Skeletal muscle satellite cell (primary cell): ENCODE results near the gene AKR1C2.
"Not testable (repeated sequence)": the region's sequence is repeated elsewhere in the genome, so short reads cannot be mapped to it uniquely, and the experiment has no call there.

Experiments used
- H3K27me3 ChIP-seq: 2 replicates; pipeline ENCODE4 v1.7.0; 2013; ENCODE audit warnings: low read length; ENCODE audit not compliant: control insufficient read depth, insufficient read depth
- H3K36me3 ChIP-seq: 2 replicates; pipeline ENCODE4 v1.7.0; 2013; ENCODE audit warnings: mild to moderate bottlenecking, control low read depth, low read length; ENCODE audit not compliant: insufficient read depth
- H3K4me1 ChIP-seq: 2 replicates; pipeline ENCODE4 v1.7.0; 2013; ENCODE audit warnings: low read length; ENCODE audit not compliant: control insufficient read depth, insufficient read depth
- H3K4me2 ChIP-seq: 2 replicates; pipeline ENCODE4 v1.7.0; 2013; ENCODE audit warnings: mild to moderate bottlenecking, low read length
- H3K4me3 ChIP-seq: 2 replicates; pipeline ENCODE4 v1.7.0; 2013; ENCODE audit warnings: low read length
- H3K9ac ChIP-seq: 2 replicates; pipeline ENCODE4 v1.7.0; 2013; ENCODE audit warnings: mild to moderate bottlenecking, low read depth, low read length, moderate library complexity
- H3K9me3 ChIP-seq: replicated peaks from 2 replicates; pipeline ENCODE4 v1.7.0; 2013; ENCODE audit warnings: mild to moderate bottlenecking, control low read depth, low read length

Gene AKR1C2

DNA sequence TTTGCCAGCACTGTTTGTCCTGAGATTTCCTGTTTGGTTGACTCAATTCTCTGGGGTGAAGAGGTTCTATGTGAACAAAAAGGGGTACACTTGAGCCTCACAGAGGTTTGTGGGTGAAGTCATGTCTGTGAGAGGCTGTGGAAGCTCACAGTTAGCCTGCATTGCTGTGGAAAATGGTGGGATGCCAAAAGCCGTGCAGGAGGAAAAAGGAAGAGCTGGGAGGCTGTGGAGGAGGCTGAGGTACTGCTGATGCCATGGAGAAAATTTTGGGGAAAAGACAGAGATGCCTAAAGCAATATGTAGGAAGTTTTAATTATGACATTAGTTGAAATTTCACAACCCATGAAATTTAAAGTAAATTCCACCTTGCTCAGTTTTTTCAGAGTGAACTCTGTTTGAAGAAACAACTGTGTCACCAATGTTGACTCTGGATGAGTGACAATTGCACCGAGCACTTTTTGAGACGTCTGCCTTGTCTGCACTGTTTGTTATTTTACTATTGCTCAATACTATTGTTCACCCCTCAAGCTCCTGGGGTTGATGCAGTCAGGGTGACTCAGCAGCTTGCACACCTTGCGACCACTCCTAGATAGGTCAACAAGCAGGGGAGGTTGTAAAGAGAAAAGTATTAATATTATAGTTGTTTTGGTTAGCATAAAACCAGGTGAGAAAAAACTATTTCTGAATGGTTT lies 5.3 kb upstream of the AKR1C2 start:
- H3K4me3 ChIP-seq, H3K36me3 ChIP-seq, H3K4me2 ChIP-seq, H3K9me3 ChIP-seq, H3K27me3 ChIP-seq, H3K9ac ChIP-seq: not testable (repeated sequence)
- peaks cover 10% of the 10 kb centered on the region for H3K4me1 ChIP-seq

DNA sequence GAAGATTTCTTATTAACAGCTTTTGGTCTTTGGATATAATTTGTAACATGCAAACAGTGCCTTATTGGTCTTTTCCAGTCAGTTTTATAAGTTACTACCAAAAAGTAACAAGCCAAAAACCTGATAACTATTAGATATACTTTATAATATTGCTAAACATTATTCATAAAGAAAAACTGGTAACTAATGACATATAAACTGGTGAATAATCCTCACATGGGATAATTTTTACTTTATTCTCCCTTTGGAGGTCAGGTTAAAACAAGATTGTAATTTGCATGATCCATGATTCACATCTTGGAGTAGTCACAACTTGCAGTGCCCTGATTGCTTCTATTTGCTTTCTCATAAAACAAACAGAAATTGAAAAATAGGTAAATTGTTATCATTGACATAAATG lies 844 bp upstream of the AKR1C2 start:
- H3K9me3 ChIP-seq, H3K36me3 ChIP-seq, H3K27me3 ChIP-seq, H3K4me2 ChIP-seq, H3K4me3 ChIP-seq, H3K9ac ChIP-seq: not testable (repeated sequence)
- H3K4me1 ChIP-seq = peaks cover 10% of the 10 kb centered on the region

DNA sequence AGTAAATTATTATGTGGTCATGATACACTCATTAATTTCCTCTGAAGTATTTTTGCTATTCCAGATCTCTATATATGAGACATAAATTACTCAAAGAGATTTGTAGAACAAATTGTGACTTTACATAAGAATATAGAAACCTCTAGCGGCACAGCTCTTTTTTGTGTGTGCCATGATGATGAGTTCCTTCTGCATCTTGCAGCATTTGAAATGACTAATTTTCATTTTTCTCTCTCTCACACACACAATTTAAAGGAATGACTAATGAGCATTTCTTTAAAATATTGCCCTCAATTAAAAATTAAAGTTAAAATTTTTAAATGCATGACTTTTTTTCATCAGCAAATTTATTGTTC lies 351 bp upstream of the AKR1C2 start:
- not testable (repeated sequence) for H3K4me1 ChIP-seq, H3K4me2 ChIP-seq, H3K9ac ChIP-seq, H3K27me3 ChIP-seq, H3K4me3 ChIP-seq, H3K9me3 ChIP-seq, H3K36me3 ChIP-seq

DNA sequence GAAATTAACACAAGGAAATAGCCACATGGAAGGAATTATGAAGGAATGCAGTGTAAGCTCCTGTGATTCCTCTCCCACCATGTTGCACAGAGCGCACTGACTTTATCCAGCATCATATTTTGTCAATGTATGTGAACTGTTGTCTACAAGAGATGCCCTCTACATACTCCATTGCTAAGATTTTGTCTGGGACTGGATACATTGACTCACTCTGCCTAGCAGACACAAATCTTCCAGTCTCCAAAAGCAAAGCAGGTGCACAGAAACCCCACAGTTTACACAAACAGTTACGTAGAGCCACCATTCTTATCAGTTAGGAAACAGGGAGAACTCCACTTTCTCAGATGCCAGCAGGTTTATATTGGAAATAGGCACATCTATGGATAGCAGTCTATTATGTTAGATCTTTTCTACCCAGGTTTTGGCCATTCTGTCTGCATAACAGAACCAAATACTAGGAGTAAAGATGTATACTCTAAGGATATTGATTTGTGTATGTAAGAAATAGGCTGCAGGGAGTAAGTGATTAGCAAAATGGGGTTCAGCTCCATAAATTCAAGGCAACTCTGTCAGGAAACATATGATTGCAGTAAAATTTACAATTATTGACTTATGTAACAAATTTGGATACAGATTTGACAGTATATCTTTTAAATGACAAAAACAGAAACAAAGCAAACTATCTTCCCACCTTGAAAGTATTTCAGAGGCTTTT lies 1.5 kb downstream of the AKR1C2 start:
- peak overlapping the region; percentile 20 for H3K4me3 ChIP-seq
- no peak overlapping the region for H3K4me2 ChIP-seq

DNA sequence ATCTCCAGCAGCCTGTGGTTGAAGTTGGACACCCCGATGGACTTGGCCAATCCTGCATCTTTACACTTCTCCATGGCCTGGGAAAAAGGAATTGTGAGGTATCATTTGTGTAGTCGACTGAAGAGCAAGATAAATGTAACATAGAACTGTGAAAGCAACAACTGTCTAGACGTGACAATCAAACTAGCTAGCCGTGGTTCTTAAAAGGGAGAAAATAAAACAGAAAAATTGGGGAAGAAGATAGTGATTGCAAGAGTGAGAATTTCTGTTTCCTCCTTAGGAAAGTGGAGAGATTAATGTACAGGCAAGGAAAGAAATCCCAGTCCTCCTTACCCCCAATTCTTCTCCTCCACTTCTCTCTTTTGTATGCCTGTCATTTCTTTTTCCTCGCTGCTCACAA lies 5.0 kb downstream of the AKR1C2 start:
- no peaks in the 10 kb centered on the region for H3K27me3 ChIP-seq
- no peaks in the 10 kb centered on the region for H3K4me1 ChIP-seq
- no peaks in the 10 kb centered on the region for H3K36me3 ChIP-seq
- no peak overlapping the region for H3K9ac ChIP-seq
- no peak overlapping the region for H3K4me3 ChIP-seq
- H3K9me3 ChIP-seq = no peaks in the 10 kb centered on the region
- H3K4me2 ChIP-seq = no peak overlapping the region

More for the DNA sequence above, 1.5 kb downstream of the AKR1C2 start:
- H3K27me3 ChIP-seq = no peaks in the 10 kb centered on the region
- H3K9me3 ChIP-seq = no peaks in the 10 kb centered on the region
- no peak overlapping the region for H3K9ac ChIP-seq
- no peaks in the 10 kb centered on the region for H3K36me3 ChIP-seq
- no peaks in the 10 kb centered on the region for H3K4me1 ChIP-seq

DNA sequence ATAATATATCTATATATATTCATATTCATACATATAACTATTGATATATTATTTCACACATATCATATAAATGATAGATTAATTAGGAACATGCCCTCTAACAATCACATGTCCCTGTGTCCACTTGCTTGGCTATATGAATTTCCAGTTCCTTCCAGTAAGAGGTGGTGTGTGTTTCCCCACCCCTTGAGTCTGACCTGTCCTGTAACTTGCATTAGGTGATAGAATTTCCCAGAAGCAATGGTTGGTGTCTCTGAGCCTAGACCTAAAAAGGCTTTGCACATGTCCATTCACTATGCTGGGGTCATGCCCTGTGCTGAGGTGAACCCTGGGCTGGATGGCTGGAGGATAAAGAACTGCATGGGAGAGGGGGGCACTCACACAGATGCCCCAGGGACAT lies 9.4 kb downstream of the AKR1C2 start:
- H3K9me3 ChIP-seq, H3K4me3 ChIP-seq, H3K27me3 ChIP-seq, H3K4me2 ChIP-seq, H3K4me1 ChIP-seq, H3K9ac ChIP-seq, H3K36me3 ChIP-seq: not testable (repeated sequence)

DNA sequence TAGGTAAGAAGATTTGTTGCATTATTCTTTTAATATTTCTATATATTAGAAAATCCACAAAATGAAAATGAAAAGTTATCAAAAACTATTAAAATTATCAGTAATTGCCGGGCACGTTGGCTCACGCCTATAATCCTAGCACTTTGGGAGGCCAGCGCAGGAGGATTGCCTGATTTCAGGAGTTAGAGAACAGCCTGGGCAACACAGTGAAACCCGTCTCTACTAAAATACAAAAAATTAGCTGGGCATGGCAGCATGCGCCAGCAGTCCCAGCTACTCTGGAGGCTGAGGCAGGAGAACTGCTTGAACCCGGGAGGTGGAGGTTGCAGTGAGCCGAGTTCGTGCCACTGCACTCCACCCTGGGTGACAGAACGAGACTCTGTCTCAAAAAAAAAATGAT lies 11.1 kb downstream of the AKR1C2 start:
- H3K9me3 ChIP-seq, H3K27me3 ChIP-seq, H3K4me2 ChIP-seq, H3K4me1 ChIP-seq, H3K9ac ChIP-seq, H3K36me3 ChIP-seq, H3K4me3 ChIP-seq: not testable (repeated sequence)

DNA sequence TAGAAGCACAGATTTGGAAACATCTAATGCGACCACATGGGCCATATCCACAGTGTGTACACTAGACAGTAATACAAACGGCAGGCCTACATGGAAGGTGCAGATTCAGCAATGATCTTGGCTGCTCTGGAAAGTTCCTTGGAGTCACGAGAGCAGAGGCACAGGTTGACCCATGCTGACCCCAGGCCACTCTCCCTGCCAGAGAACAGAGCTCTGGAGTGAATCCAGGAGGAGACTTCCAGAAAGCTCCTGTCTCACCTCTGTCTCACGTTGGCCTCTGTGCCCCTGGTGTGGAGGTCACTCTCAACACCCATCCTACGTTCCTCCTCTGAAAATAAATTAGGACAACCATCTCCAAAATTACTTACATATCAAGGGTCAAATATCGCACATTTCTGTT lies 12.2 kb downstream of the AKR1C2 start:
- H3K4me1 ChIP-seq, H3K4me3 ChIP-seq, H3K27me3 ChIP-seq, H3K9ac ChIP-seq, H3K4me2 ChIP-seq, H3K36me3 ChIP-seq, H3K9me3 ChIP-seq: not testable (repeated sequence)

DNA sequence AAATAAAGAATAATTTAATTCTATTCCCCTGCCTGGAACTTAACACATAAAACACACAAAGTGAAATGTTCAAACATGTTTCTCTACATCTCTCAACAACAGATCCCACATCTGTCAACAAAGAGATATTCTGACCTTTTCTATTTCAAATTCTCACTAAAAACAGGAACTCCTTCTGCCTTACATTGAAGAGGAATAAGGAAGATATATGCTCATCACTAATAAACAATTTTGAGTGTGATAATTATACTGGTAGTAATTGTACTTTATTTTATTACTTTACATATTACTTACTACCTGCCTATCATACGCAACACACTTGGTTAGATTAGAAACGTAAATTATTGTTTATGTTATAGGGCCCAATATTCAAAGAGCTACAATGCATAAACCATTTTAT lies 13.4 kb downstream of the AKR1C2 start:
- no peak overlapping the region for H3K4me2 ChIP-seq
- H3K4me1 ChIP-seq = peaks cover 2% of the 10 kb centered on the region
- H3K4me3 ChIP-seq = no peak overlapping the region
- no peaks in the 10 kb centered on the region for H3K36me3 ChIP-seq
- H3K27me3 ChIP-seq = no peaks in the 10 kb centered on the region
- H3K9ac ChIP-seq = no peak overlapping the region
- H3K9me3 ChIP-seq = no peaks in the 10 kb centered on the region

DNA sequence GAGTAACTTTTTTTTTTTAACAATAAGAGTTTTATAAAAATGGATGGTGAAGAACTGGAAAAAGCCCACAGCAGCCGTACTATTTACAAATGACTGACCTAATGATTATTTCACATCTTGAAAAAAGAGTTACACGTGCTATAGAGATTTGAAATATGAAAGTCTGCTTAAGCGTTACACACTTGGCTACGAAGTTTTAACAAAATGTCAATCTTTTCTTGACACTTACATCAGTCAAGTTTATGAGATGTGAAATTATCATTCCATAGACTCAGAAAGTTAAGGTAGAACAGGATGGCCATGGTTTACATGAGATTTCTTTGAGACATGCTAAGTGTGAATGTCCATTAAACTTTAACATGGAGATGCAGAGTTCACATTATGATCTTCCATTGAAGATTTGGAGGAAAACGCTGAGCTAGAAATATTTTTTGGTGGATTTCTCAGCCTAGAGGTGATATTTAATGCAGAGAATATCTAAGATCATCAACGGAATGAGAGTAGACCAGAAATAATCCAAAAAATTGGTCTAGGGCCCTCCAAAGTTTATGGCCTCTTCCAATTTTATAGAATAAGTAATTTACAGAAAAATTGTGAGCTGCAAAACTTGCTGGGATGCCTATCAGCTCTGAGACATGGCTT lies 15.5 kb downstream of the AKR1C2 start:
- H3K36me3 ChIP-seq, H3K4me1 ChIP-seq, H3K27me3 ChIP-seq: not testable (repeated sequence)

DNA sequence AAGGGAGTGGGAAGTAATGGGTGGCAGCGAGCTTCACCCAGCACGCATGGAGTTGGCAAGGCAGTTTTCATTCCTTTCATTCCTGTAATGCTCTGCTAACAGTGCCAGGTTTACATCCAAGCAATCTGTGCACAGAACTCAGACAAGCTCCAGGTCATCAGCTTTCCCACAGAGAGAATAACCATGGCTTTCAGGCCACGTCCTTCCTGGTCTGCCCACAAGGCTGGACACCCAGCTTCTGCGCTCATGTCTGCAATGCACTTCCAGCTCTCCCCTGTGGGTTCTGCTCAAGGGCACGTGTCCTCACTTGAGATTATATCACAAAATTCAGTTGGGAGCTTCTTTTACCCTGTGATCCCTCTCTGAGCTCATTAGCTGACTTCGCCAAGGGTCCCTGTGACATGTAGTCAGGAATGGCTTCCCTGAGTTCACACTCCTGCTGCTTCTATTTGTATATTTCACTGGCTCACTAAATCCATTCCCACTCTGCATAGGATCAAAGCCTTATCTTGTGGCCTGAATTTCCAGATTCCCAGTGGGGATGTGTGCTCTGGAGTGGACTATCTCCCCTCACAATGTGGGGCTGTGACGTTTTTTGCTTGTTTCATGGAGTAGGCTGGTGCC lies 18.6 kb downstream of the AKR1C2 start:
- Histone ChIP-seq H3K4me3 (no peak overlapping the region), H3K9me3 (no peaks in the 10 kb centered on the region), H3K27me3 (no peaks in the 10 kb centered on the region), H3K9ac (no peak overlapping the region), H3K4me2 (no peak overlapping the region), H3K36me3 (no peaks in the 10 kb centered on the region), H3K4me1 (peaks cover 8% of the 10 kb centered on the region)

More for the DNA sequence above, 15.5 kb downstream of the AKR1C2 start:
- not testable (repeated sequence) for H3K4me3 ChIP-seq, H3K9me3 ChIP-seq, H3K9ac ChIP-seq, H3K4me2 ChIP-seq
